Kidney epithelial cell (primary cell): Measurements from ENCODE around the gene GAS2. TPM values are rescaled to one million over a fixed set of nuclear protein-coding genes. Genes with fewer than 3 reads are reported as not detected.

ENCODE experiments used
- DNase-seq: peaks from one replicate; pipeline ENCODE4 v3.0.0-alpha.2; 2010; ENCODE audit warnings: low read depth
- H3K27me3 ChIP-seq: 2 replicates; pipeline ENCODE4 v1.6.0; 2011; ENCODE audit warnings: low read length; ENCODE audit not compliant: control insufficient read depth, insufficient read depth
- H3K36me3 ChIP-seq: 2 replicates; pipeline ENCODE4 v1.5.1; 2011; ENCODE audit warnings: low read length; ENCODE audit not compliant: control insufficient read depth, insufficient read depth
- H3K4me3 ChIP-seq: 2 replicates; pipeline ENCODE4 v1.5.1; 2011; ENCODE audit warnings: low read depth, mild to moderate bottlenecking, control low read depth, low read length
- total RNA-seq: library from RNA; depleted of rRNA; stranded (reverse); fragments of >200 nt; gene quantifications from 2 replicates; pipeline ENCODE4 v1.2.3, GENCODE V29; 2015
- TF ChIP-seq, protein P1 (sequence below): IDR thresholded peaks from 2 replicates; pipeline ENCODE4 v1.5.1; 2011; ENCODE audit warnings: mild to moderate bottlenecking, moderate library complexity, low read length, control low read depth, inconsistent platforms; ENCODE audit not compliant: insufficient read depth, poor library complexity, severe bottlenecking

The GAS2 gene
- total RNA-seq, 1 donor from 2014 or later = 0.46 TPM

DNA sequence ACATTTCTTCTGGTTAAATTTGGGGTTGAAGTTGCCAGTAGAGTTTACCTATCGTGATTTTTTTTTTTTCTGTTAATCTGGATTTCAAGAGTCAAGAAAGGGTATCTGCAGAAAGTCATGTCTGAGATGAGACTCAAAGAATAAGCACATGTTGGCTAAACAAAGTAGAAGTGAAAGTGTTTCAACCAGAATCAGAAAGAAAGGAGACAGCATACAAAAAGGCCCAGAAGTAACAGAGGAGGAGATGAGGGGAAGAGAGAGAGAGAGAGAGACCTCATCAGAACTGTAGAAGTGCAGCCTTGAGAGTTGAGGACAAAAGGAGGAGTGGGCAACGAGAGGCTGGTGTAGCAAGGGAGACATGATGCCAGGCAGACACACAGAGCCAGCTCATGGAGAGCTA, 108.3 kb downstream of the GAS2 start:
- H3K36me3 ChIP-seq = no peaks in the 10 kb centered on the region
- no peak overlapping the region for H3K4me3 ChIP-seq
- DNase-seq = no peak
- TF ChIP-seq, protein P1, sequence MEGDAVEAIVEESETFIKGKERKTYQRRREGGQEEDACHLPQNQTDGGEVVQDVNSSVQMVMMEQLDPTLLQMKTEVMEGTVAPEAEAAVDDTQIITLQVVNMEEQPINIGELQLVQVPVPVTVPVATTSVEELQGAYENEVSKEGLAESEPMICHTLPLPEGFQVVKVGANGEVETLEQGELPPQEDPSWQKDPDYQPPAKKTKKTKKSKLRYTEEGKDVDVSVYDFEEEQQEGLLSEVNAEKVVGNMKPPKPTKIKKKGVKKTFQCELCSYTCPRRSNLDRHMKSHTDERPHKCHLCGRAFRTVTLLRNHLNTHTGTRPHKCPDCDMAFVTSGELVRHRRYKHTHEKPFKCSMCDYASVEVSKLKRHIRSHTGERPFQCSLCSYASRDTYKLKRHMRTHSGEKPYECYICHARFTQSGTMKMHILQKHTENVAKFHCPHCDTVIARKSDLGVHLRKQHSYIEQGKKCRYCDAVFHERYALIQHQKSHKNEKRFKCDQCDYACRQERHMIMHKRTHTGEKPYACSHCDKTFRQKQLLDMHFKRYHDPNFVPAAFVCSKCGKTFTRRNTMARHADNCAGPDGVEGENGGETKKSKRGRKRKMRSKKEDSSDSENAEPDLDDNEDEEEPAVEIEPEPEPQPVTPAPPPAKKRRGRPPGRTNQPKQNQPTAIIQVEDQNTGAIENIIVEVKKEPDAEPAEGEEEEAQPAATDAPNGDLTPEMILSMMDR = no peak
- H3K27me3 ChIP-seq = no peaks in the 10 kb centered on the region

DNA sequence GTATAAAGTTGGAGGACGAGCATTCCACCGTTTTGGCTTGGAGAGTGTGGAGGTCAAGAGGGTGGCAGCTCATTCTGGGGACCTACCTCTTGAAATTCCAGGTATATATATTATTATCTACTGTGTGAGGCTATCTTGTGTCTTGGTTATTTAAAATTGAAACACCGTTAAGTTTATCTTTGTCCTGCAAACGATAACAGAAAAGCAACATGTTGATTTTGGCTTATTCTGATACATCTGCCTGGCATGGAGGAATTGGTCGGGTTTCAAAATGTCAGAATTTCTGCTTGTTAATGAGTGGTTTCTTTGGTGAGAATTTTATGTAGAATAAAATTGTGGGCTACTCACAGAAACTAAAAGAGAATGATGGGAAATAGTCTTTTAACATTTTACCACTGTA, 108.8 kb downstream of the GAS2 start:
- DNase-seq = no peak
- TF ChIP-seq, protein P1 = no peak
- Histone ChIP-seq H3K27me3 (no peaks in the 10 kb centered on the region), H3K36me3 (no peaks in the 10 kb centered on the region), H3K4me3 (no peak overlapping the region)

DNA sequence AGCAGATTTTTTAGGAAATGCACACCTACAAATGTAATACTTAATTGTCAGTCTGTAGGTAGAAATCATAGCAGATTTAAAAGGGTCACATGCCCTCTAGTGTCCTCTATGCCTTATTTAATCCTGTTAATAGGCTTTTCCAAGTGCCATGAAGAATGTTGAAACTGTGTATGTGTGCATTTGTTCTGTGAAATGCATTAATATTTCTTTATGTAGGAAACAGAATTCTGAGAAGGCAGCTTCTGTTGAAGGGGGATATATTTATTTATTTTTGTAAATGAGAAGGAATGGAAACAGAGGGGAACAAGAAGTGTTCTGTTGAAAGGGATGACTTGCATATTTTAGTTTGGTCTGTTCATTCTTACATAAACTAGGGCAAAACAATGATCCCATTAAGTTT, 112.2 kb downstream of the GAS2 start:
- TF ChIP-seq, protein P1 = no peak
- no peak for DNase-seq
- no peaks in the 10 kb centered on the region for H3K27me3 ChIP-seq
- H3K4me3 ChIP-seq = no peak overlapping the region
- no peaks in the 10 kb centered on the region for H3K36me3 ChIP-seq

DNA sequence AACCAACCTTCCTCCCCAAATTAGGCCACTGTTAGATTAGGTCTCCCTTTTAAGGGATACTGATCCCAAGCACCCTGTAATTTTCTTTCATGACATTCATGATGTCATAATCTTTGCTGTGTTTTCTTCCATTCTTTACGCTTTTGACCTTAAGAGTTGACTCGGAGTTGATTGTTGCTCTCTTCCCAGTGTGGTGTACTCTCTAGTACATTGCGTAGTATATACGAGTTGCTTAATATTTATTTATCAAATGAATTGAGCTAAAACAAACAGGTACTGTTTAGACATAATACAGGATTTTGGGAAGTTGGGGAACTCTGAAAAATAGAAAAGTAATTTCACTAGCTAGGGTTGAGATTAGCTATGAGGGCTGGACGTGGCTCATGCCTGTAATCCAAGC, 113.4 kb downstream of the GAS2 start:
- no peaks in the 10 kb centered on the region for H3K27me3 ChIP-seq
- TF ChIP-seq, protein P1 = no peak
- no peaks in the 10 kb centered on the region for H3K36me3 ChIP-seq
- no peak for DNase-seq
- H3K4me3 ChIP-seq = no peak overlapping the region

DNA sequence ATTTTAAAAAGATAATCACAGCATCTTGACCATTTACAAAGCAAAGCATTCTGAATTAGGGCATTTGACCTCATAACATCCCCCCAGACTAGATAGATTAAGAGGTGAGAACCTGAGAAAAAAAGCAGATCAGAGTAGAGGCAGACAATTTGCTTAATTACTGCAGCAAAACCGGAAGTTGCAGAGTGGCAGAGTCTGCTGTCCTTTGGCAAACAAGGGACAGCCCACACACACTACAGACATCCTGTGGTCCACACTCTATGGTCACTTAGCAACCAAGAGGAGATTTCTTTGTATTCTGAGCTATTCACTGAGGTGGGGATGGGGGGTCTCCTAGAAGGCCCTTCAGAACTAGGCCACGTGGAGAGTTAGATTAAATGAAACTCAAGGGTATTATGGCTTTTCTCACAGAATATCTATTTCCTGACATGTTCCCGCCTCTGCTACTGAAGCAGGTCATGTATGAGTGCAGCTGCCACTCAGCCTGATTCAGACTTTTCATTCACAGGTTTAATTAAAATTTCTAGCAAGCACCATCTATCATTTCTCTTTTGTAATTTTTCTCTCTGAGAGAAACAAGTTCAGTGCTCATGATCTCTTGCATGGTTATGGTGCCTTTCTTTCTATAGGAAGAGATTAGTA, 114.7 kb downstream of the GAS2 start:
- TF ChIP-seq, protein P1 = no peak
- H3K4me3 ChIP-seq = no peak overlapping the region
- no peaks in the 10 kb centered on the region for H3K36me3 ChIP-seq
- H3K27me3 ChIP-seq = no peaks in the 10 kb centered on the region
- DNase-seq = no peak

DNA sequence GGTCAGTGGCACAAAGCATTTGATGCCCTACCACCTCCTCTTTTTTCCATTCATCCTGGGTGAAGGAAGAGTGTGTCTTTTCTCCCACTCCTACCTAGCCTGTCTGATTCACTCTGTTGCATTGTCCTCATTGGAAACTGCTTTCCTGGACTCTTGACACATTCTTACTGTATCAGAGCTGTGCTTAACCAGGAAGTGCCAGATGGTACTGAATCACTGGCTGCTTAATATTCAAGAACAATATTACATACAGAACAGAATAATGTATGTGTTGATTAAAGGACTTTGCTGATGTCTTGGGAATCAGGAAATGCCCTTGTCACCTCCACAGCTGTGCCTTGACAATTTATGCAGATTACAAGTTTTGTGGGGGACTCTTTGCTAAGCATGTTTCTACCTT, 118.8 kb downstream of the GAS2 start:
- DNase-seq = no peak
- Histone ChIP-seq H3K36me3 (no peaks in the 10 kb centered on the region), H3K4me3 (no peak overlapping the region), H3K27me3 (no peaks in the 10 kb centered on the region)
- TF ChIP-seq, protein P1 = no peak
